HepG2 (cell line): ENCODE measurements around the gene SIRT7. TPM values are rescaled to one million over a fixed set of nuclear protein-coding genes. Genes with fewer than 3 reads are reported as not detected.

Source experiments
- AGO2 ChIP-seq: fragments of 200-400 bp; formaldehyde crosslinking; optimal IDR thresholded peaks from 2 replicates; pipeline ENCODE3; 2017; ENCODE audit warnings: mild to moderate bottlenecking, low read depth, low read length, moderate library complexity
- ARNT2 ChIP-seq: sonication (generic); formaldehyde crosslinking; IDR thresholded peaks from 2 replicates; pipeline ENCODE4 v1.8.0; 2022; ENCODE audit warnings: mild to moderate bottlenecking, low read depth, missing genetic modification reagents, moderate library complexity
- E2F2 ChIP-seq: sonication (generic); formaldehyde crosslinking; IDR thresholded peaks from 2 replicates; pipeline ENCODE4 v1.4.0; 2020; ENCODE audit warnings: missing genetic modification reagents, borderline replicate concordance
- ETV6 ChIP-seq: sonication (generic); formaldehyde crosslinking; conservative IDR thresholded peaks from 2 replicates; pipeline ENCODE4 v1.4.0; 2020; ENCODE audit warnings: missing genetic modification reagents
- KLF16 ChIP-seq, 2 experiments: sonication (generic) in 1 of 2; formaldehyde crosslinking in 1 of 2; IDR thresholded peaks; 2 replicates each; pipeline versions ENCODE4 v1.6.1 to v1.8.0; 2016 to 2023; ENCODE audit warnings: missing genetic modification reagents in 2 of 2, missing compliant biosample characterization in 1 of 2
- RBM39 ChIP-seq: fragments of 200-400 bp; formaldehyde crosslinking; IDR thresholded peaks from one replicate; pipeline ENCODE4 v1.6.1; 2018; ENCODE audit warnings: antibody characterized with exemption, mild to moderate bottlenecking, low read depth, low read length; ENCODE audit not compliant: poor library complexity, severe bottlenecking
- TAF1 ChIP-seq: sonication (generic); formaldehyde crosslinking; IDR thresholded peaks from 2 replicates; pipeline ENCODE4 v1.4.0; 2020; ENCODE audit warnings: missing genetic modification reagents
- TFDP2 ChIP-seq: sonication (generic); formaldehyde crosslinking; IDR thresholded peaks from 2 replicates; pipeline ENCODE4 v1.4.0; 2020; ENCODE audit warnings: missing genetic modification reagents
- ZFYVE20 ChIP-seq: sonication (generic); formaldehyde crosslinking; IDR thresholded peaks from 2 replicates; pipeline ENCODE4 v1.8.0; 2023; ENCODE audit warnings: low read depth, mild to moderate bottlenecking, moderate library complexity, missing genetic modification reagents, borderline replicate concordance
- ZNF230 ChIP-seq: sonication (generic); formaldehyde crosslinking; IDR thresholded peaks from 2 replicates; pipeline ENCODE4 v1.4.0; 2020; ENCODE audit warnings: mild to moderate bottlenecking, missing genetic modification reagents
- ZNF274 ChIP-seq: sonication (generic); formaldehyde crosslinking; IDR thresholded peaks from 2 replicates; pipeline ENCODE4 v1.5.1; 2020; ENCODE audit warnings: mild to moderate bottlenecking, missing genetic modification reagents
- ZNF33A ChIP-seq: sonication (generic); formaldehyde crosslinking; IDR thresholded peaks from 2 replicates; pipeline ENCODE4 v1.5.1; 2020; ENCODE audit warnings: missing genetic modification reagents, mild to moderate bottlenecking, moderate library complexity, borderline replicate concordance
- ZNF446 ChIP-seq: sonication (generic); formaldehyde crosslinking; IDR thresholded peaks from 2 replicates; pipeline ENCODE4 v1.5.0; 2020; ENCODE audit warnings: mild to moderate bottlenecking, missing genetic modification reagents
- ZNF546 ChIP-seq: sonication (generic); formaldehyde crosslinking; conservative IDR thresholded peaks from 2 replicates; pipeline ENCODE4 v1.8.1; 2023; ENCODE audit warnings: mild to moderate bottlenecking, missing genetic modification reagents
- ZNF574 ChIP-seq: sonication (generic); formaldehyde crosslinking; IDR thresholded peaks from 2 replicates; pipeline ENCODE4 v1.4.0; 2020; ENCODE audit warnings: missing genetic modification reagents
- ZNF597 ChIP-seq: sonication (generic); formaldehyde crosslinking; IDR thresholded peaks from 2 replicates; pipeline ENCODE4 v1.5.0; 2020; ENCODE audit warnings: missing genetic modification reagents
- ZNF776 ChIP-seq: sonication (generic); formaldehyde crosslinking; IDR thresholded peaks from 2 replicates; pipeline ENCODE4 v1.4.0; 2020; ENCODE audit warnings: mild to moderate bottlenecking, missing genetic modification reagents
- polyA plus RNA-seq, 8 experiments: library from polyadenylated mRNA; depleted of rRNA in 3 of 8; stranded (reverse) in 7 of 8; unstranded in 1 of 8; fragments of >200 nt; fragmentation: Illumina TruSeq in 4 of 8; extraction: Trizol in 4 of 8; gene quantifications; 2 replicates each; pipeline versions ENCODE4 v1.2.1 to v1.2.3, GENCODE V29; 2011 to 2016; ENCODE audit warnings: low read depth in 4 of 8, missing spikeins in 1 of 8, mixed read lengths in 1 of 8; ENCODE audit not compliant: insufficient read depth in 1 of 8
- total RNA-seq, 5 experiments: library from RNA; depleted of rRNA; stranded (reverse); fragments of >200 nt; fragmentation: Illumina TruSeq; extraction: Trizol; gene quantifications; 2 replicates each; pipeline ENCODE4 v1.2.3, GENCODE V29; 2016; ENCODE audit warnings: low read depth in 1 of 5

Gene SIRT7
- total and polyA plus RNA-seq, 2 of the 13 experiments (the other 11 are each of a cell fraction or from before 2014, with no cell fraction given), result 8.3 to 24.8 TPM

GRCh38 chr17:81960130-81960958 is 42.4 kb upstream of the SIRT7 start (continued):
- TF ChIP-seq ZNF33A (CRISPR knock-in tag), result no peak
- peak; percentile 100 for TF ChIP-seq AGO2
- peak; percentile 17; the same call in 1 of the 2 replicates for TF ChIP-seq E2F2 (CRISPR knock-in tag)
- peak; percentile 51; the same call in 1 of the 2 replicates for TF ChIP-seq ZNF776 (CRISPR knock-in tag)
- 0 out of 4 replicates have a peak, but pooled peaks of 1 of the 2 experiments have one; percentile 11 for TF ChIP-seq KLF16 (CRISPR knock-in tag; IDR thresholded peaks at IDR 0.05)
- TF ChIP-seq ARNT2, result 0 out of 2 replicates have a peak, but pooled peaks have one; percentile 8
- TF ChIP-seq ZNF597, result no peak
- 0 out of 2 replicates have a peak, but pooled peaks have one; percentile 3 for TF ChIP-seq ETV6 (CRISPR knock-in tag)
- TF ChIP-seq ZNF546 (CRISPR knock-in tag), result no peak
- TF ChIP-seq ZNF446 (CRISPR knock-in tag), result peak; percentile 81; the same call in 1 of the 2 replicates
- 0 out of 2 replicates have a peak, but pooled peaks have one; percentile 16 for TF ChIP-seq ZFYVE20 (CRISPR knock-in tag)
- 0 out of 2 replicates have a peak, but pooled peaks have one; percentile 18 for TF ChIP-seq ZNF274
- no peak; the same call in none of the 2 replicates for TF ChIP-seq ZNF574 (CRISPR knock-in tag)
- TF ChIP-seq TFDP2 (CRISPR knock-in tag), result no peak
- TF ChIP-seq RBM39, result peak; percentile 86
- TF ChIP-seq TAF1 (CRISPR knock-in tag), result peak; percentile 71; the same call in 1 of the 2 replicates
- 0 out of 2 replicates have a peak, but pooled peaks have one; percentile 41 for TF ChIP-seq ZNF230 (CRISPR knock-in tag)
